ENCODE data around the gene RPL37A. TPM values are rescaled to one million over a fixed set of nuclear protein-coding genes. Genes with fewer than 3 reads are reported as not detected.

RPL37A gene
- total and polyA plus RNA-seq, 9 of the 15 experiments (the other 6 are each of a cell fraction or from before 2014, with no cell fraction given): 1,938 to 3,349 (median 2,436) TPM

DNA sequence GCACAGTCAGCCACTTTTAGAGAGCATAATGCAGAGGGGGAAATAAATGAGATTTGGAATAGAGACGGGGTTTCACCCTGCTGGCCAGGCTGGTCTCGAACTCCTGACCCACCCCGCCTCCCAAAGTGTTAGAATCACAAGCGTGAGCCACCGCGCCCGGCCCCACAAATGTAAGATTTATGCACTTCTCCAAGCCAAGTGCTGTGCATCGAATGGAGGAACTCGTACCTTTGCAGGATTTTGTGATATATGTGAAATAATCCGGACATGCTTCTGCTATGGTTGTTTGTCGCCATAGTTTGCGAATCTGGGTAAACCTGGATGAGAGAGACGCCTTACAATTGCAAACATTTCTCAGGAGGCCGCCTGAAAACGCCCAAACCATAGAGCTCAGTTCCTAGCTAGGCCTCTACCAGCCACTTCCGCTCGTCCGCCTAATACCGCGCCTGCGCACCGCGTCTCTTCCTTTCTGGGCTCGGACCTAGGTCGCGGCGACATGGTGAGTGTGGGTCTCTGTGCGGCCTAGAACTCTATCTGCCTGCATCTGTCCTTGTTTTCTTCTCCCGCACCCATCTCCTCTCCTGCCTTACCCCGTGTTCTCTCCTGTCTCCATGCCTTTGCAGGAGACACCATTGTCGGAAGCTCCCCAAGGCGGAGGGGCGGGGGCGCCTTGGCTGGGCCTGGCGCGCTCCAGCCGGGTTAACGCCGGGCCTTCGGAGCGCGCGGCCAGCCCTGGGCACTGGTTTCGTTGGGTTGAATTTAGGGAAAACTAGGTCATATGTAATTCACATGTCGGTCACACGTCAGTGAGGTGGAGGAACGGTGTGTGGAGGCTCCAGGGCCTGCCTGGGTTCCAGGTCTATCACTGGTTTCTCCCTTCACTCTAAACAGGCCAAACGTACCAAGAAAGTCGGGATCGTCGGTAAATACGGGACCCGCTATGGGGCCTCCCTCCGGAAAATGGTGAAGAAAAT lies at the start of gene RPL37A (continued):
- TF ChIP-seq, protein P1, sequence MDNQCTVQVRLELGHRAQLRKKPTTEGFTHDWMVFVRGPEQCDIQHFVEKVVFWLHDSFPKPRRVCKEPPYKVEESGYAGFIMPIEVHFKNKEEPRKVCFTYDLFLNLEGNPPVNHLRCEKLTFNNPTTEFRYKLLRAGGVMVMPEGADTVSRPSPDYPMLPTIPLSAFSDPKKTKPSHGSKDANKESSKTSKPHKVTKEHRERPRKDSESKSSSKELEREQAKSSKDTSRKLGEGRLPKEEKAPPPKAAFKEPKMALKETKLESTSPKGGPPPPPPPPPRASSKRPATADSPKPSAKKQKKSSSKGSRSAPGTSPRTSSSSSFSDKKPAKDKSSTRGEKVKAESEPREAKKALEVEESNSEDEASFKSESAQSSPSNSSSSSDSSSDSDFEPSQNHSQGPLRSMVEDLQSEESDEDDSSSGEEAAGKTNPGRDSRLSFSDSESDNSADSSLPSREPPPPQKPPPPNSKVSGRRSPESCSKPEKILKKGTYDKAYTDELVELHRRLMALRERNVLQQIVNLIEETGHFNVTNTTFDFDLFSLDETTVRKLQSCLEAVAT (IDR thresholded peaks at IDR 0.05): peak in 1 of 2 experiments; percentile 76; a peak in 3 of 4 replicates
- TF ChIP-seq JUN (IDR thresholded peaks at IDR 0.05; ENCODE audit: borderline replicate concordance, low read depth, low read length) (no peak), JUN (CRISPR knock-in tag; IDR thresholded peaks at IDR 0.05; ENCODE audit: borderline replicate concordance) (no peak), ZSCAN29 (IDR thresholded peaks at IDR 0.05) (0 out of 2 replicates have a peak, but pooled peaks have one; percentile 9), GTF2A2 (tag; IDR thresholded peaks at IDR 0.05) (peak; percentile 81), BACH1 (tag; IDR thresholded peaks at IDR 0.05) (no peak), POLR2AphosphoS2 (IDR thresholded peaks at IDR 0.05; ENCODE audit: low read length) (0 out of 2 replicates have a peak, but pooled peaks have one; percentile 61), HNRNPUL1 (IDR thresholded peaks at IDR 0.05; ENCODE audit: low read length) (no peak), ZNF785 (CRISPR knock-in tag; IDR thresholded peaks at IDR 0.05) (no peak), ARID1B (IDR thresholded peaks at IDR 0.05) (no peak), PREB (CRISPR knock-in tag; IDR thresholded peaks at IDR 0.05) (no peak), E2F1 (CRISPR knock-in tag; IDR thresholded peaks at IDR 0.05) (no peak; the same call in 1 of the 2 replicates), E2F4 (CRISPR knock-in tag; IDR thresholded peaks at IDR 0.05; ENCODE audit: low read depth) (no peak), HNRNPLL (IDR thresholded peaks at IDR 0.05; ENCODE audit: low read depth, low read length, poor library complexity, severe bottlenecking) (no peak)
- TF ChIP-seq, protein P2, sequence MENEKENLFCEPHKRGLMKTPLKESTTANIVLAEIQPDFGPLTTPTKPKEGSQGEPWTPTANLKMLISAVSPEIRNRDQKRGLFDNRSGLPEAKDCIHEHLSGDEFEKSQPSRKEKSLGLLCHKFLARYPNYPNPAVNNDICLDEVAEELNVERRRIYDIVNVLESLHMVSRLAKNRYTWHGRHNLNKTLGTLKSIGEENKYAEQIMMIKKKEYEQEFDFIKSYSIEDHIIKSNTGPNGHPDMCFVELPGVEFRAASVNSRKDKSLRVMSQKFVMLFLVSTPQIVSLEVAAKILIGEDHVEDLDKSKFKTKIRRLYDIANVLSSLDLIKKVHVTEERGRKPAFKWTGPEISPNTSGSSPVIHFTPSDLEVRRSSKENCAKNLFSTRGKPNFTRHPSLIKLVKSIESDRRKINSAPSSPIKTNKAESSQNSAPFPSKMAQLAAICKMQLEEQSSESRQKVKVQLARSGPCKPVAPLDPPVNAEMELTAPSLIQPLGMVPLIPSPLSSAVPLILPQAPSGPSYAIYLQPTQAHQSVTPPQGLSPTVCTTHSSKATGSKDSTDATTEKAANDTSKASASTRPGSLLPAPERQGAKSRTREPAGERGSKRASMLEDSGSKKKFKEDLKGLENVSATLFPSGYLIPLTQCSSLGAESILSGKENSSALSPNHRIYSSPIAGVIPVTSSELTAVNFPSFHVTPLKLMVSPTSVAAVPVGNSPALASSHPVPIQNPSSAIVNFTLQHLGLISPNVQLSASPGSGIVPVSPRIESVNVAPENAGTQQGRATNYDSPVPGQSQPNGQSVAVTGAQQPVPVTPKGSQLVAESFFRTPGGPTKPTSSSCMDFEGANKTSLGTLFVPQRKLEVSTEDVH (IDR thresholded peaks at IDR 0.05; ENCODE audit: low read depth, partially characterized antibody): peak; percentile 69
- TF ChIP-seq, protein P3, sequence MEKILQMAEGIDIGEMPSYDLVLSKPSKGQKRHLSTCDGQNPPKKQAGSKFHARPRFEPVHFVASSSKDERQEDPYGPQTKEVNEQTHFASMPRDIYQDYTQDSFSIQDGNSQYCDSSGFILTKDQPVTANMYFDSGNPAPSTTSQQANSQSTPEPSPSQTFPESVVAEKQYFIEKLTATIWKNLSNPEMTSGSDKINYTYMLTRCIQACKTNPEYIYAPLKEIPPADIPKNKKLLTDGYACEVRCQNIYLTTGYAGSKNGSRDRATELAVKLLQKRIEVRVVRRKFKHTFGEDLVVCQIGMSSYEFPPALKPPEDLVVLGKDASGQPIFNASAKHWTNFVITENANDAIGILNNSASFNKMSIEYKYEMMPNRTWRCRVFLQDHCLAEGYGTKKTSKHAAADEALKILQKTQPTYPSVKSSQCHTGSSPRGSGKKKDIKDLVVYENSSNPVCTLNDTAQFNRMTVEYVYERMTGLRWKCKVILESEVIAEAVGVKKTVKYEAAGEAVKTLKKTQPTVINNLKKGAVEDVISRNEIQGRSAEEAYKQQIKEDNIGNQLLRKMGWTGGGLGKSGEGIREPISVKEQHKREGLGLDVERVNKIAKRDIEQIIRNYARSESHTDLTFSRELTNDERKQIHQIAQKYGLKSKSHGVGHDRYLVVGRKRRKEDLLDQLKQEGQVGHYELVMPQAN (IDR thresholded peaks at IDR 0.05; ENCODE audit: borderline replicate concordance): peak; percentile 86
